H9 (cell line): ENCODE results near the gene RMI1. TPM values are rescaled to one million over a fixed set of nuclear protein-coding genes. Genes with fewer than 3 reads are reported as not detected.

ENCODE experiments used
- DNase-seq: peaks from one replicate; pipeline ENCODE4 v3.0.0-alpha.2; 2017
- H2AFZ ChIP-seq: one replicate; pipeline ENCODE4 v1.6.1; 2013; ENCODE audit warnings: mild to moderate bottlenecking, low read length, control low read depth, moderate library complexity
- H2AK5ac ChIP-seq: 2 replicates; pipeline ENCODE4 v1.6.1; 2013; ENCODE audit warnings: low read length, control low read depth, mixed read lengths; ENCODE audit not compliant: insufficient read length
- H2BK120ac ChIP-seq: one replicate; pipeline ENCODE4 v1.6.1; 2013; ENCODE audit warnings: low read depth, mild to moderate bottlenecking, low read length, control low read depth, inconsistent platforms; ENCODE audit not compliant: poor library complexity, severe bottlenecking
- H2BK12ac ChIP-seq: 2 replicates; pipeline ENCODE4 v1.6.1; 2013; ENCODE audit warnings: low read length, control low read depth, mixed read lengths, low read depth; ENCODE audit not compliant: insufficient read length
- H2BK15ac ChIP-seq: 2 replicates; pipeline ENCODE4 v1.6.1; 2013; ENCODE audit warnings: low read depth, low read length, control low read depth
- H2BK20ac ChIP-seq: one replicate; pipeline ENCODE4 v1.6.1; 2013; ENCODE audit warnings: low read depth, mild to moderate bottlenecking, low read length, control low read depth, inconsistent platforms; ENCODE audit not compliant: poor library complexity, severe bottlenecking
- H2BK5ac ChIP-seq: 2 replicates; pipeline ENCODE4 v1.6.1; 2013; ENCODE audit warnings: low read length, control low read depth, mixed read lengths; ENCODE audit not compliant: insufficient read length
- H3K14ac ChIP-seq: 2 replicates; pipeline ENCODE4 v1.6.1; 2013; ENCODE audit warnings: low read length, control low read depth; ENCODE audit not compliant: insufficient read depth
- H3K18ac ChIP-seq: 2 replicates; pipeline ENCODE4 v1.6.1; 2013; ENCODE audit warnings: low read depth, mild to moderate bottlenecking, mixed read lengths, low read length, control low read depth; ENCODE audit not compliant: insufficient read length
- H3K23ac ChIP-seq: 2 replicates; pipeline ENCODE4 v1.6.1; 2013; ENCODE audit warnings: low read length, control low read depth, mixed read lengths, low read depth; ENCODE audit not compliant: insufficient read length
- H3K23me2 ChIP-seq: 2 replicates; pipeline ENCODE4 v1.6.1; 2013; ENCODE audit warnings: low read depth, mild to moderate bottlenecking, mixed read lengths, low read length, control low read depth; ENCODE audit not compliant: insufficient read length, poor library complexity, severe bottlenecking
- H3K27ac ChIP-seq: 2 replicates; pipeline ENCODE4 v1.5.1; 2013; ENCODE audit warnings: low read length, control low read depth, mixed read lengths, low read depth; ENCODE audit not compliant: insufficient read length
- H3K27me3 ChIP-seq: 2 replicates; pipeline ENCODE4 v1.6.1; 2013; ENCODE audit warnings: low read length, control low read depth, inconsistent platforms; ENCODE audit not compliant: insufficient read depth
- H3K4ac ChIP-seq: 2 replicates; pipeline ENCODE4 v1.6.1; 2013; ENCODE audit warnings: low read depth, mild to moderate bottlenecking, control low read depth, inconsistent platforms, low read length, moderate library complexity
- H3K4me1 ChIP-seq: 2 replicates; pipeline ENCODE4 v1.6.1; 2013; ENCODE audit warnings: low read length, control low read depth, inconsistent platforms; ENCODE audit not compliant: insufficient read depth
- H3K4me2 ChIP-seq: 2 replicates; pipeline ENCODE4 v1.6.1; 2013; ENCODE audit warnings: low read length, control low read depth, mixed read lengths; ENCODE audit not compliant: insufficient read length, insufficient read depth
- H3K56ac ChIP-seq: 2 replicates; pipeline ENCODE4 v1.6.1; 2013; ENCODE audit warnings: low read depth, mild to moderate bottlenecking, mixed read lengths, low read length, control low read depth; ENCODE audit not compliant: insufficient read length
- H3K79me1 ChIP-seq: 2 replicates; pipeline ENCODE4 v1.6.1; 2013; ENCODE audit warnings: low read depth, mild to moderate bottlenecking, moderate library complexity, low read length, control low read depth, inconsistent platforms; ENCODE audit not compliant: insufficient read depth, poor library complexity, severe bottlenecking
- H3K79me2 ChIP-seq: 2 replicates; pipeline ENCODE4 v1.6.1; 2013; ENCODE audit warnings: low read length, control low read depth, inconsistent platforms; ENCODE audit not compliant: insufficient read depth
- H3K9ac ChIP-seq: 2 replicates; pipeline ENCODE4 v1.6.1; 2013; ENCODE audit warnings: low read length, control low read depth, mixed read lengths; ENCODE audit not compliant: insufficient read length; ENCODE audit errors: extremely low read depth
- H3K9me3 ChIP-seq: one replicate; pipeline ENCODE4 v1.6.1; 2013; ENCODE audit warnings: low read depth, low read length, inconsistent platforms; ENCODE audit not compliant: control insufficient read depth
- H3T11ph ChIP-seq: one replicate; pipeline ENCODE4 v1.6.1; 2013; ENCODE audit warnings: mild to moderate bottlenecking, low read length, control low read depth, inconsistent platforms
- H4K20me1 ChIP-seq: one replicate; pipeline ENCODE4 v1.6.1; 2013; ENCODE audit not compliant: control insufficient read depth, insufficient read length, insufficient read depth
- H4K5ac ChIP-seq: 2 replicates; pipeline ENCODE4 v1.6.1; 2013; ENCODE audit warnings: low read depth, mild to moderate bottlenecking, mixed read lengths, low read length, control low read depth; ENCODE audit not compliant: insufficient read length
- H4K8ac ChIP-seq: replicated peaks from 2 replicates; pipeline ENCODE4 v1.6.1; 2013; ENCODE audit warnings: low read length, control low read depth, mixed read lengths, low read depth; ENCODE audit not compliant: insufficient read length
- H4K91ac ChIP-seq: 2 replicates; pipeline ENCODE4 v1.6.1; 2013; ENCODE audit warnings: low read depth, mild to moderate bottlenecking, moderate library complexity, mixed read lengths, low read length, control low read depth; ENCODE audit not compliant: insufficient read length
- H3K27ac Mint-ChIP-seq, 3 experiments: 2 replicates in 2 of 3; 3 replicates in 1 of 3; pipeline ENCODE4 v1.8.0; 2020 to 2021; ENCODE audit warnings: mixed read lengths in 3 of 3, mild to moderate bottlenecking in 1 of 3, moderate library complexity in 1 of 3
- H3K27me3 Mint-ChIP-seq: 2 replicates; pipeline ENCODE4 v1.8.0; 2021; ENCODE audit warnings: low read depth, mild to moderate bottlenecking, moderate library complexity, mixed read lengths
- H3K36me3 Mint-ChIP-seq, 3 experiments: 2 replicates in 2 of 3; 3 replicates in 1 of 3; pipeline ENCODE4 v1.8.0; 2020 to 2021; ENCODE audit warnings: low read depth in 3 of 3, mixed read lengths in 3 of 3; ENCODE audit not compliant: insufficient read depth in 1 of 3
- H3K4me1 Mint-ChIP-seq, 2 experiments: 2 replicates each; pipeline ENCODE4 v1.8.0; 2020; ENCODE audit warnings: mixed read lengths in 2 of 2
- H3K4me3 Mint-ChIP-seq, 2 experiments: 2 replicates in 1 of 2; 3 replicates in 1 of 2; pipeline ENCODE4 v1.8.0; 2020 to 2021; ENCODE audit warnings: mild to moderate bottlenecking in 2 of 2, mixed read lengths in 2 of 2, moderate library complexity in 1 of 2
- H3K9me3 Mint-ChIP-seq, 2 experiments: 2 replicates in 1 of 2; 3 replicates in 1 of 2; pipeline ENCODE4 v1.8.0; 2020; ENCODE audit warnings: mild to moderate bottlenecking in 2 of 2, mixed read lengths in 2 of 2, moderate library complexity in 1 of 2
- CTCF ChIP-seq: fragments of 200-600 bp; sonication (generic); conservative IDR thresholded peaks from 3 replicates; pipeline ENCODE4 v1.8.0; 2021; ENCODE audit warnings: antibody characterized with exemption, mild to moderate bottlenecking
- total RNA-seq: library from RNA; stranded (reverse); gene quantifications from 2 replicates; pipeline ENCODE4 v1.2.1, GENCODE V29; 2021

Gene RMI1
- total RNA-seq, 1 experiment from 2014 or later, result 22.4 TPM

- no peak overlapping the region for H2BK12ac ChIP-seq
- H2BK20ac ChIP-seq, result no peak overlapping the region
- no peak overlapping the region for H4K91ac ChIP-seq
- H2BK120ac ChIP-seq, result no peak overlapping the region
- H3K4me1 Mint-ChIP-seq, result peaks cover 1 to 5% of the 10 kb centered on the region in 2 experiments; a peak in 1 of 4 replicates
- H3K27me3 ChIP-seq, result no peaks in the 10 kb centered on the region
- no peak overlapping the region for H3K27ac Mint-ChIP-seq
- H3K18ac ChIP-seq, result no peak overlapping the region
- H3K23me2 ChIP-seq, result no peaks in the 10 kb centered on the region
- H3K23ac ChIP-seq, result no peak overlapping the region
- H2BK5ac ChIP-seq, result no peak overlapping the region
- peaks cover 14 to 28% (median 23%) of the 10 kb centered on the region in 3 experiments for H3K36me3 Mint-ChIP-seq
- H3K9me3 ChIP-seq, result no peaks in the 10 kb centered on the region
- H3K4me1 ChIP-seq, result no peaks in the 10 kb centered on the region
- no peak overlapping the region for H3K27ac ChIP-seq
- H3T11ph ChIP-seq, result no peak overlapping the region
- no peaks in the 10 kb centered on the region for H4K20me1 ChIP-seq
- H2AK5ac ChIP-seq, result no peak overlapping the region
- no peak overlapping the region for H3K4me2 ChIP-seq
- peaks cover 10% of the 10 kb centered on the region; the same call in 1 of the 2 replicates for H3K79me2 ChIP-seq
- H3K27me3 Mint-ChIP-seq, result no peaks in the 10 kb centered on the region
- no peaks in the 10 kb centered on the region for H3K9me3 Mint-ChIP-seq
- no peak overlapping the region for H4K8ac ChIP-seq
- H2BK15ac ChIP-seq, result no peak overlapping the region
- no peak overlapping the region for H3K4ac ChIP-seq
- no peak overlapping the region for H2AFZ ChIP-seq
- TF ChIP-seq CTCF, result no peak
- no peak overlapping the region for H3K9ac ChIP-seq
- H4K5ac ChIP-seq, result no peak overlapping the region
- H3K4me3 Mint-ChIP-seq, result no peak overlapping the region
- no peak overlapping the region for H3K56ac ChIP-seq
- no peak overlapping the region for H3K14ac ChIP-seq
- DNase-seq, result no peak
- H3K79me1 ChIP-seq, result peaks cover 8% of the 10 kb centered on the region
These were observed 12.3 kb downstream of the RMI1 start for GRCh38 chr9:83992901-83993300.
